Activated CD8-positive, alpha-beta memory T cell treated with anti-CD3 and anti-CD28 coated beads, Interleukin-2, amount 10 ng/mL, durations not matched to agents 7 days and 5 days (primary cell): ENCODE results near the gene TPT1. TPM values are rescaled to one million over a fixed set of nuclear protein-coding genes. Genes with fewer than 3 reads are reported as not detected.
"Not testable (repeated sequence)": the region's sequence is repeated elsewhere in the genome, so short reads cannot be mapped to it uniquely, and the experiment has no call there.

ENCODE experiments used
- ATAC-seq: fragments of 150-1000 bp; cut with Tn5 transposase; one replicate; pipeline ENCODE4 v1.10.0; 2021; ENCODE audit warnings: moderate library complexity
- CTCF ChIA-PET: fragments of 350-600 bp; sonication (Branson Sonifier 250); formaldehyde crosslinking; loops from one replicate; lab custom pipeline; 2021; ENCODE audit warnings: antibody characterized with exemption; lab: Charles Lee
- DNase-seq: peaks from one replicate; pipeline ENCODE4 v3.0.0-alpha.2; 2020
- H3K27ac Mint-ChIP-seq: one replicate; pipeline ENCODE4 v1.8.0; 2021; ENCODE audit warnings: mild to moderate bottlenecking, mixed read lengths
- H3K27me3 Mint-ChIP-seq: one replicate; pipeline ENCODE4 v1.8.0; 2021; ENCODE audit warnings: mixed read lengths
- H3K36me3 Mint-ChIP-seq: one replicate; pipeline ENCODE4 v1.8.0; 2021; ENCODE audit warnings: mild to moderate bottlenecking, mixed read lengths
- H3K4me1 Mint-ChIP-seq: one replicate; pipeline ENCODE4 v1.8.0; 2021; ENCODE audit warnings: mixed read lengths
- H3K4me3 Mint-ChIP-seq: one replicate; pipeline ENCODE4 v1.8.0; 2021; ENCODE audit warnings: mild to moderate bottlenecking, moderate library complexity, mixed read lengths
- H3K9me3 Mint-ChIP-seq: one replicate; pipeline ENCODE4 v1.8.0; 2022; ENCODE audit warnings: low read depth, mixed read lengths
- total RNA-seq, 2 experiments: library from RNA; stranded (reverse); gene quantifications; one replicate each; pipeline ENCODE4 v1.2.3, GENCODE V29; 2021

TPT1 gene
- 1,000 to 10,000 TPM; 3,114 to 3,198 TPM for total RNA-seq

- Mint-ChIP-seq H3K36me3 (peaks cover 54% of the 10 kb centered on the region), H3K4me1 (peaks cover 48% of the 10 kb centered on the region), H3K9me3 (no peaks in the 10 kb centered on the region), H3K4me3 (peak within 1 kb of the TSS; percentile 92), H3K27ac (peak within 1 kb of the TSS; percentile 100), H3K27me3 (no peaks in the 10 kb centered on the region)
- CTCF ChIA-PET, result interaction anchor here (0.6 to 8.1 kb wide), 12 partner anchors 10 to 831 kb away, joined by 3 to 52 read pairs (median 4); no protein-coding TSS in a partner anchor
- peak; percentile 100 for DNase-seq
- peak; percentile 87 for ATAC-seq
These were observed at the start of gene TPT1 for GRCh38 chr13:45341034-45341798. Gene TPT1, minus strand, starts transcription at chr13:45341183. Its CDS starts 114 bp downstream, at chr13:45341069.

- H3K9me3 Mint-ChIP-seq, DNase-seq, H3K27me3 Mint-ChIP-seq, H3K27ac Mint-ChIP-seq, CTCF ChIA-PET, H3K4me3 Mint-ChIP-seq, ATAC-seq: not testable (repeated sequence)
- Mint-ChIP-seq H3K36me3 (peaks cover 19% of the 10 kb centered on the region), H3K4me1 (peaks cover 27% of the 10 kb centered on the region)
These were observed 49.4 kb upstream of the TPT1 start for GRCh38 chr13:45390348-45390747.

- Mint-ChIP-seq H3K27me3 (no peaks in the 10 kb centered on the region), H3K4me1 (peaks cover 15% of the 10 kb centered on the region), H3K27ac (no peak overlapping the region), H3K4me3 (no peak overlapping the region), H3K9me3 (no peaks in the 10 kb centered on the region), H3K36me3 (peaks cover 19% of the 10 kb centered on the region)
- ATAC-seq, result no peak
- DNase-seq, result no peak
- CTCF ChIA-PET, result interaction anchor here (5.0 kb wide), 1 partner anchor 18 kb away, joined by 27 read pairs; no protein-coding TSS in a partner anchor
These were observed 47.7 kb upstream of the TPT1 start for GRCh38 chr13:45388664-45389063.

GRCh38 chr13:45386892-45387575 is 46.1 kb upstream of the TPT1 start:
- DNase-seq (peak; percentile 70), ATAC-seq (peak; percentile 68)
- Mint-ChIP-seq H3K36me3 (peaks cover 17% of the 10 kb centered on the region), H3K27ac (peak overlapping the region; percentile 56), H3K4me1 (peaks cover 15% of the 10 kb centered on the region)
- not testable (repeated sequence) for H3K9me3 Mint-ChIP-seq, H3K4me3 Mint-ChIP-seq, H3K27me3 Mint-ChIP-seq
- CTCF ChIA-PET, result interaction anchor here (5.0 kb wide), 1 partner anchor 16 kb away, joined by 27 read pairs; no protein-coding TSS in a partner anchor

GRCh38 chr13:45385907-45386553 is 45.0 kb upstream of the TPT1 start:
- no peaks in the 10 kb centered on the region for H3K27me3 Mint-ChIP-seq
- ATAC-seq, result no peak
- H3K27ac Mint-ChIP-seq, result no peak overlapping the region
- no peak for DNase-seq
- H3K36me3 Mint-ChIP-seq, result peaks cover 17% of the 10 kb centered on the region
- no peak overlapping the region for H3K4me3 Mint-ChIP-seq
- no peaks in the 10 kb centered on the region for H3K9me3 Mint-ChIP-seq
- CTCF ChIA-PET, result interaction anchor here (1.2 to 5.0 kb wide), 3 partner anchors 9 to 29 kb away, joined by 3 to 27 read pairs (median 9); no protein-coding TSS in a partner anchor
- H3K4me1 Mint-ChIP-seq, result peaks cover 15% of the 10 kb centered on the region

GRCh38 chr13:45385320-45385719 is 44.3 kb upstream of the TPT1 start:
- H3K36me3 Mint-ChIP-seq, result peaks cover 11% of the 10 kb centered on the region
- no peak for DNase-seq
- H3K4me1 Mint-ChIP-seq, result peaks cover 15% of the 10 kb centered on the region
- CTCF ChIA-PET, result interaction anchor here (0.9 to 5.0 kb wide), 4 partner anchors 9 to 28 kb away, joined by 3 to 27 read pairs (median 6); no protein-coding TSS in a partner anchor
- no peaks in the 10 kb centered on the region for H3K27me3 Mint-ChIP-seq
- H3K4me3 Mint-ChIP-seq, result no peak overlapping the region
- H3K27ac Mint-ChIP-seq, result no peak overlapping the region
- H3K9me3 Mint-ChIP-seq, result no peaks in the 10 kb centered on the region
- no peak for ATAC-seq

GRCh38 chr13:45384474-45385174 is 43.6 kb upstream of the TPT1 start:
- CTCF ChIA-PET, result interaction anchor here (0.9 to 5.0 kb wide), 4 partner anchors 10 to 27 kb away, joined by 3 to 27 read pairs (median 6); no protein-coding TSS in a partner anchor
- ATAC-seq (no peak), DNase-seq (no peak)
- Mint-ChIP-seq H3K27ac (no peak overlapping the region), H3K9me3 (no peaks in the 10 kb centered on the region), H3K36me3 (peaks cover 11% of the 10 kb centered on the region), H3K4me1 (peaks cover 15% of the 10 kb centered on the region), H3K4me3 (no peak overlapping the region), H3K27me3 (no peaks in the 10 kb centered on the region)

GRCh38 chr13:45382739-45383138 is 41.8 kb upstream of the TPT1 start:
- H3K27ac Mint-ChIP-seq, H3K9me3 Mint-ChIP-seq, DNase-seq, ATAC-seq, CTCF ChIA-PET, H3K4me3 Mint-ChIP-seq, H3K27me3 Mint-ChIP-seq: not testable (repeated sequence)
- H3K36me3 Mint-ChIP-seq, result peaks cover 11% of the 10 kb centered on the region
- peaks cover 13% of the 10 kb centered on the region for H3K4me1 Mint-ChIP-seq

GRCh38 chr13:45381196-45381595 is 40.2 kb upstream of the TPT1 start:
- DNase-seq (no peak), ATAC-seq (no peak)
- CTCF ChIA-PET, result no interaction called here
- Mint-ChIP-seq H3K4me3 (no peak overlapping the region), H3K4me1 (no peaks in the 10 kb centered on the region), H3K36me3 (peaks cover 6% of the 10 kb centered on the region), H3K9me3 (no peaks in the 10 kb centered on the region), H3K27ac (no peak overlapping the region), H3K27me3 (no peaks in the 10 kb centered on the region)

GRCh38 chr13:45380708-45381107 is 39.7 kb upstream of the TPT1 start:
- DNase-seq, H3K27ac Mint-ChIP-seq, H3K9me3 Mint-ChIP-seq, ATAC-seq, CTCF ChIA-PET, H3K36me3 Mint-ChIP-seq, H3K4me1 Mint-ChIP-seq, H3K4me3 Mint-ChIP-seq, H3K27me3 Mint-ChIP-seq: not testable (repeated sequence)

GRCh38 chr13:45379516-45379915 is 38.5 kb upstream of the TPT1 start:
- H3K27ac Mint-ChIP-seq, H3K27me3 Mint-ChIP-seq, H3K9me3 Mint-ChIP-seq, DNase-seq, H3K36me3 Mint-ChIP-seq, H3K4me1 Mint-ChIP-seq, CTCF ChIA-PET, ATAC-seq, H3K4me3 Mint-ChIP-seq: not testable (repeated sequence)

- ATAC-seq, H3K27me3 Mint-ChIP-seq, H3K27ac Mint-ChIP-seq, CTCF ChIA-PET, H3K36me3 Mint-ChIP-seq, H3K4me1 Mint-ChIP-seq, H3K4me3 Mint-ChIP-seq, DNase-seq, H3K9me3 Mint-ChIP-seq: not testable (repeated sequence)
These were observed 37.8 kb upstream of the TPT1 start for GRCh38 chr13:45378786-45379185.

GRCh38 chr13:45377314-45377713 is 36.3 kb upstream of the TPT1 start:
- H3K9me3 Mint-ChIP-seq, CTCF ChIA-PET, DNase-seq, H3K36me3 Mint-ChIP-seq, H3K4me1 Mint-ChIP-seq, H3K4me3 Mint-ChIP-seq, H3K27ac Mint-ChIP-seq, H3K27me3 Mint-ChIP-seq, ATAC-seq: not testable (repeated sequence)
